Activated naive CD4-positive, alpha-beta T cell treated with anti-CD3 and anti-CD28 coated beads, Interleukin-2, amount 50 U/mL, for 16 hours (primary cell): ENCODE data around the gene SRCIN1.
A peak's percentile ranks its signal among the peaks of the same experiment; 100 is the strongest.
"Not testable (repeated sequence)": the region's sequence is repeated elsewhere in the genome, so short reads cannot be mapped to it uniquely, and the experiment has no call there.

Experiments used
- DNase-seq: peaks from one replicate; pipeline ENCODE4 v3.0.0-alpha.2; 2020

Gene SRCIN1, protein sequence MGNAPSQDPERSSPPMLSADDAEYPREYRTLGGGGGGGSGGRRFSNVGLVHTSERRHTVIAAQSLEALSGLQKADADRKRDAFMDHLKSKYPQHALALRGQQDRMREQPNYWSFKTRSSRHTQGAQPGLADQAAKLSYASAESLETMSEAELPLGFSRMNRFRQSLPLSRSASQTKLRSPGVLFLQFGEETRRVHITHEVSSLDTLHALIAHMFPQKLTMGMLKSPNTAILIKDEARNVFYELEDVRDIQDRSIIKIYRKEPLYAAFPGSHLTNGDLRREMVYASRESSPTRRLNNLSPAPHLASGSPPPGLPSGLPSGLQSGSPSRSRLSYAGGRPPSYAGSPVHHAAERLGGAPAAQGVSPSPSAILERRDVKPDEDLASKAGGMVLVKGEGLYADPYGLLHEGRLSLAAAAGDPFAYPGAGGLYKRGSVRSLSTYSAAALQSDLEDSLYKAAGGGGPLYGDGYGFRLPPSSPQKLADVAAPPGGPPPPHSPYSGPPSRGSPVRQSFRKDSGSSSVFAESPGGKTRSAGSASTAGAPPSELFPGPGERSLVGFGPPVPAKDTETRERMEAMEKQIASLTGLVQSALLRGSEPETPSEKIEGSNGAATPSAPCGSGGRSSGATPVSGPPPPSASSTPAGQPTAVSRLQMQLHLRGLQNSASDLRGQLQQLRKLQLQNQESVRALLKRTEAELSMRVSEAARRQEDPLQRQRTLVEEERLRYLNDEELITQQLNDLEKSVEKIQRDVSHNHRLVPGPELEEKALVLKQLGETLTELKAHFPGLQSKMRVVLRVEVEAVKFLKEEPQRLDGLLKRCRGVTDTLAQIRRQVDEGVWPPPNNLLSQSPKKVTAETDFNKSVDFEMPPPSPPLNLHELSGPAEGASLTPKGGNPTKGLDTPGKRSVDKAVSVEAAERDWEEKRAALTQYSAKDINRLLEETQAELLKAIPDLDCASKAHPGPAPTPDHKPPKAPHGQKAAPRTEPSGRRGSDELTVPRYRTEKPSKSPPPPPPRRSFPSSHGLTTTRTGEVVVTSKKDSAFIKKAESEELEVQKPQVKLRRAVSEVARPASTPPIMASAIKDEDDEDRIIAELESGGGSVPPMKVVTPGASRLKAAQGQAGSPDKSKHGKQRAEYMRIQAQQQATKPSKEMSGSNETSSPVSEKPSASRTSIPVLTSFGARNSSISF

DNA sequence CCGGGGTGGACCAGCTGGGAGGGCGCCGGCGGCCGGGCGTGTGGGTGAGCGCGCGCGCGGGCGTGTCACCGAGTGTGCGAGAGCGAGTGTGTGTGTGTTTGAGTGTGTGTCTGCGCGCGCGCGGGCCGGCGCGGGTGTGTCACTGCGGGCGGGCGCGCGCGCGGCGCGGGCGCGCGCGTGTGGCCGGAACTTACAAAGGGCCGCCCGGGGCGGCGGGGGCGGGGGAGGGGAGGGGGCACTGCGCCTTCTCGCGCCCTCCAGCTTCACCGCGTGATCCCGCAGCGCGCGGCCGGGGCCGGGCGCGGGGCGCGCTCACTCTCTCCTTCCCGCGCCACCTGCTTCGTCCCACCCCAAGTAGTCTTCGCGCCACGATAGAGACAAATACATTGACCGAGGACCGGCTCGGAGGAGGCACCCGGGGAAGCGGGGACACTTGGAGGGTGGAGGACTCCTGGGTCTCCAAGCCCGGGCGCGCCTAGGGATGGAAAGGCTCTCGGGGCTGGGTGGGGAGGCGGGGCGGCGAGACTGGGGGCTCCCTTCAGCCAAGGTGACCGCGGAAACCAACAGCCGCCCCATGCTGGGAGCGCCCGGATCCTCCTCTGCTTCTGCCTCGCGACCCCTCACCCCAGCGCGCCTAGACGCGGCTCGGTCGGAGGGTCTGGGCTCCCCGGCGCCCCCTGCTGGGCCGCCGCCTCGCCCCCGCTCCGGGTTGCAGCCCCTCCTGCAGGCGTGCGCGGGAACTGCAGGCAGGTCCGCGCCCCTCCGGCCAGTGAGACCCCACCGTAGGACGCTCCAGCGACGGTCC lies at the start of gene SRCIN1:
Gene SRCIN1, minus strand, starts transcription at position 112 of the 805 bp plus-strand sequence. CDS start 247 bp downstream, outside the sequence.
- DNase-seq: peak; percentile 57

DNA sequence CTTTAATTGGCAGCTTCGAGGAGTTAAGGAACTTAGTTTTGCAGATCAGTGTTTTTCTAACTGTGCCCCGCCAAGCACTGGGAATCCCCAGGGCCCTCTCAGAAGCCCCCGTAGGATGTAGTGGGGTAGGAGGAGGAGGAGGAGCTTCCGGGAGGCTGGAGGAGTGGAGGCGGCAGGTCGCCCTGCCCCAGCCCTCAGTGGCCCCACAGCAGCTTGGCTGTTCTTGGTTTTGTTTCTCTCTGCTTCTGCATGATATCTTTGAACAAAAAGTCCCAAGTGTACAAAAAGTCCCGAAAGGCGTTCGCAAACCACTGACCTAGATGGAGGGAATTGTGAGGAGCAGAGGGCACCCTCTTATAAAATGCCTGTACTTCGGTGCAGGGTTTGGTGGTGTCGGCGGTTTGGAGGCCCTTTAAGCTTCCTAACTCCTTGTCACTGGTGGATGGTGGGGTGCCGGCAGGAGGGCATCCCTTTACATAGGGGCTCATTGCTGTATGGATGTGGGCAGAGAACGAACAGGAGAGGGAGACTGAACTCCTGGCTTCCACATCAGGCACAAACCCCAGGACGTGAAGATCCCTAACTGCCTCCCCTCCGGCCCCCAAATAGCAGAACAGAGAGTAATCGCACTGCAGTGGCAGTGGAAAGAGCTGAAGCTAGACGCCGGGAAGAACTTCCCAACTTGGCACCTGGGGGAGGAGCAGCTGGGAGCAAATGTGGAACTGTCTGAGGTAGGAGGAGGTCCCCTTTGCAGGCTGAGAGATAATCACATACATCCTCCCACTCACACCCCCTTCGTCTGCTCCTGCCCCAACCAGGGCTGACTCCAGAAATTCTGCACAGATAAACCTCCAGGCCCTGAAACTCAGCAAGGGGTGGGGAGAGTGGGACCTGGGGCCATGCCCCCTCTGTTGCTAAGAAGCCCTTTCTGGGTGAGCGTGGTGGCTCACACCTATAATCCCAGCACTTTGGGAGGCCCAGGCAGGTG lies 49.0 kb upstream of the SRCIN1 start:
- no peak for DNase-seq

DNA sequence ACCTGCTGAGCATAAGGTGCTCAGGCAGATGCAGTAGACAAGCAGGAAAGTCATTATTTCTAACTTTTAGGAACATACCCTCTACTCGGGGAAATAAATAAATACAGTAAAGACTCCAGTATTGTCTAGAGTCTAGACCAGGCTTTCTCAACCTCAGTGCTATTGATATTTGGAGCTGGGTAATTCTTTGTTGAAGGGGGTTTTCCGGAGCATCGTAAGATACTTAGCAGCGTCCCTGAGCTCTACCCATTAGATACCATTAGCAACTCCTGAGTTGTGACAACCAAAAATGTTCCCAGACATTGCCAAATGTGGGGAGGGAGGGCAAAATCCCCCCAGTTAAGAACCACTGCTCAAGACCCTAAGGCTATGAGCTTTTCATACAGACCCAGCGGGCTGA lies 47.9 kb upstream of the SRCIN1 start:
- no peak for DNase-seq

DNA sequence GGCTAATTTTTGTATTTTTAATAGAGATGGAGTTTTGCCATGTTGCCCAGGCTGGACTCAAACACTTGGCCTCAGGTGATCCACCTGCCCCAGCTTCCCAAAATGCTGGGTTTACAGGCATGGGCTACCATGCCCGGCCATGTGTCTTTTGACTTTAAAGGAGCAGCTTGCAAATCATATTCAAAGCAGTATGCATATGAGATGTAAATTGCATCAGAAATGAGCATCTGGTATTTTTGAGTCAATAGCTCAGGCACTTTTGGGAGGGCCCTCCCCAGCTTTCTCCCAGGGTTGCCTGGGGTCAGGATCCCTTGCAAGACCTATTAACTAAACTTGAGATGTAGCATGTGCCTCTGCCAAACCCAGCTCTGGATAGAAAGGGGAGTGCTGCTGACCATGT lies 47.5 kb upstream of the SRCIN1 start:
- no peak for DNase-seq

DNA sequence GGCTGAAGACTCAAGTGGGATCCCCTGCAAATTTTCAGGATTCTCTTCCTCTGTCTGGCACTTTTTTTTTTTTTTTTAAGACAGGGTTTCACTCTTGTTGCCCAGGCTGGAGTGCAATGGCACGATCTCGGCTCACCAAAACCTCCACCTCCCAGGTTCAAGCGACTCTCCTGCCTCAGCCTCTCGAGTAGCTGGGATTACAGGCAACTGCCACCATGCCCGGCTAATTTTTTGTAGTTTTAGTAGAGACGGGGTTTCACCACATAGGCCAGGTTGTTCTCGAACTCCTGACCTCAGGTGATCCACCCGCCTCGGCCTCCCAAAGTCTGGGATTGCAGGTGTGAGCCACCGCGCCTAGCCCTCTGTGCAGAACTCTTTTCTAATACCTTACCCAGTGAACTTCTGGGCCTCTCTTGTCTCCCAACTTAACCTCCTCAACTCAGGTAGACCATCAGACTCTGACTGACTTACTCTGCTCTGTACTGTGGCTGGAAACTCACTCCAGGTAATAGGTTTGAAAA lies 45.0 kb upstream of the SRCIN1 start:
- not testable (repeated sequence) for DNase-seq

DNA sequence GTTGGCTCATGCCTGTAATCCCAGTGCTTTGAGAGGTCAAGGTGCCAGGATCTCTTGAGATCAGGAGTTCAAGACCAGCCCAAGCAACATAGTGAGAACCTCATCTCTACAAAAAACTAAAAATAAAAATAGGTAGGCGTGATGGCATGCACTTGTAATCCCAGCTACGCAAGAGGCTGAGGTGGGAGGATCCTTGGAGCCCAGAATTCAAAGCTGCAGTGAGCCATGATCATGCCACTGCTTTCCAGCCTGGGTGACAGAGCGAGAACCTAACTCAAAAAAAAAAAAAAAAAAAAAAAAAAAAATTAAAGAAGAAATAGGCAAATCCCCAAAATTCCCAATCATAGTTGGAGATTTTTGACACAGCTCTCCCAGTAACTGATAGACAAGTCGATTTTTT lies 32.2 kb upstream of the SRCIN1 start:
- no peak for DNase-seq

DNA sequence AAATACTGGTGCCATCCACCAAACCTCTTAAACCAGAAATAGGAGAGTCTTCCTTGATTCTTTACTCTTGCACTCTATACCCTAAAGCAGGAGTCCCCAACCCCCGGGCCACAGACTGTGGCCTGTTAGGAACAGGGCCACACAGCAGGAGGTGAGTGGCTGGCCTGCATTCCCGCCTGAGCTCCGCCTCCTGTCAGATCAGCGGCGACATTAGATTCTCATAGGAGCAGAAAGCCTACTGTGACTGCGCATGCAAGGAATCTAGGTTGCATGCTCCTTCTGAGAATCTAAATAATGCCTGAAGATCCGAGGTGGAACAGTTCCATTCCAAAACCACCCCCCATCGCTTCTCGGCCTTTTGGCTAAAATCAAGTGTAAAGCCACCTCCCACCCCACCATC lies 30.3 kb upstream of the SRCIN1 start:
- no peak for DNase-seq

DNA sequence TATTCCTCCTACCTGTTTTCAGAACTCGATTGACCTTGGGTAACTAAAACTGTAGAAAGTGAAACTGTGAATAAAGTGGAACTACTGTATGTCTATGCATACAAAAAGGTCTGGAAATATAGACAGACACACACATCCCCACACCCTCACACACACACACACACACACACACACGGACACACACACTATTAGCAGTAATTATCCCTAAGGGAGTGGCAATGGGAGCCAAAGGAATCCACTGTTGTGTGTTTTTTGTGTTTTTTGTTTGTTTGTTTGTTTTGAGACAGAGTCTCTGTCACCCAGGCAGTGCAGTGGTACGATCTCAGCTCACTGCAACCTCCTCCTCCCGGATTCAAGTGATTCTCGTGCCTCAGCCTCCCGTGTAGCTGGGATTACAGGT lies 26.6 kb upstream of the SRCIN1 start:
- no peak for DNase-seq

DNA sequence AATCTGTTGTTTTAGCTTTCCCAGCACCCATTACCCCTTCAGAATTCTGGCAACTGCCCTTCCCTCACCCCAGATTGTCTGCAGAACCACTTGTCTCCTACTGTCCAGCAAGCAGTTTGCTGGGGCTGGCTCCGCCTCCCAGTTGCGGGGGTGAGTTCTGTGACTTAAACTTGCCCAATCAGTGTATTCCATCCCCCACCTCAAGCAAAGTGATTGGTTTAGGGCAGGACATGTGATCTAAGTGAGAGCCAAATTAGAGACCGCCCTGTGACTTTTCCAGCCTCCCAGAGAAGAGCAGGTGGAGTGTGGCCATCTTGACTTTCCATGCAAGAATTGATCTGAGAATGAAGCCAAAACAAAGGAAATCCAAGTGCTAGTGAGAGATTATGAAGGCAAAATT lies 22.7 kb upstream of the SRCIN1 start:
- DNase-seq: no peak

DNA sequence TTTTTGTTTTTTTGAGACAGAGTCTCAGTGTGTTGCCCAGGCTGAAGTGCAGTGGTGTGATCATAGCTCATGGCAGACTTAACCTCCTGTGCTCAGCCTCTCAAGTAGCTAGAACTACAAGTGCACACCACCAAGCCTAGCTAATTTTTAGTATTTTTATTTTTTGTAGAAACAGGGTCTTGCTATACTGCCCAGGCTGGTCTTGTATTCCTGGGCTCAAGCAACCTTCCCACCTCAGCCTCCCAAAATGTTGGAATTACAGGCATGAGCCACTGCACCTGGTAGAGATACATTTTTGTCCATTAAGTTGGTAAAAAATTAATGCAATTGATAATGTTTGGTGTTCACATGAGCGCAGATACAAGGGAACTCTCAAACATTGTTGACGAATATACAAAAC lies 22.2 kb upstream of the SRCIN1 start:
- DNase-seq: no peak

DNA sequence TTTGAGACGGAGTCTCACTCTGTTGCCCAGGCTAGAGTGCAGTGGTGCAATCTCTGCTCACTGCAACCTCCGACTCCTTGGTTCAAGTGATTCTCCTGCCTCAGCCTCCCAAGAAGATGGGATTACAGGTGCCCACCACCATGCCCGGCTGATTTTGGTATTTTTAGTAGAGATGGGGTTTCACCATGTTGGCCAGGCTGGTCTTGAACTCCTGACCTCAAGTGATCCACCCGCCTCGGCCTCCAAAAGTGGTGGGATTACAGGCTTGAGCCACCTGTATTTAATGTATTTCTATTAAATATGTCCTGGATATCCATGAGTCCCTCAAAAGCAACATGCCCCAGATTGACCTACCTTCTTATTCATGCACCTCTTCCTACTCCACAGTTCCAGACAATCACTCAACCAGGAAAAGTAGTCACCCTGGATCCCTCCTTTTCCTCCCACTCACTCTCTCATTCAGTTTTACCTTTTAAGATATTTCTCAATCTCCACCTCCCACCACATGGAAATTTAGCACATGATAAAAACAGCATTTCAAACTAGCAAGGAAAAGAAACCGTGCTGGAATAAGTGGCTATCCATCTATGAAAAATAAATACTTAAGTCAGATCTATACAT lies 21.0 kb upstream of the SRCIN1 start:
- DNase-seq: not testable (repeated sequence)

DNA sequence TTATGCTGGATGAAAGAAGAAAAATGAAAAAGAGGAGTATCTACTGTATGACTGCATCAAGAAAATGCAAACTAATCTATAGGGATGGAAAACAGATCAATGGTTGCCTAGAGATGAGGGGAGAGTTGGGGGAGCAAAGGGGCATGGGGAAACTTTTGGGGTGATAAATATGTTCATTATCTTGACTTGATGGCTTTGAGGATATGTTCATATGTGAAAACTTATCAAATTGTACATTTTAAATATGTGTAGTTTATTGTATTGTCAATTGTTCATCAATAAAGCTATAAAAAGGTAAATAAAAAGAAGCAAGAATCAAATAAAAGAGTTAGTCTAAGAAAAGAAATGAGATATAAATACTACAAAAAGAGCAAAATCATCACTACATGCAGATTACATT lies 19.7 kb upstream of the SRCIN1 start:
- DNase-seq: no peak

DNA sequence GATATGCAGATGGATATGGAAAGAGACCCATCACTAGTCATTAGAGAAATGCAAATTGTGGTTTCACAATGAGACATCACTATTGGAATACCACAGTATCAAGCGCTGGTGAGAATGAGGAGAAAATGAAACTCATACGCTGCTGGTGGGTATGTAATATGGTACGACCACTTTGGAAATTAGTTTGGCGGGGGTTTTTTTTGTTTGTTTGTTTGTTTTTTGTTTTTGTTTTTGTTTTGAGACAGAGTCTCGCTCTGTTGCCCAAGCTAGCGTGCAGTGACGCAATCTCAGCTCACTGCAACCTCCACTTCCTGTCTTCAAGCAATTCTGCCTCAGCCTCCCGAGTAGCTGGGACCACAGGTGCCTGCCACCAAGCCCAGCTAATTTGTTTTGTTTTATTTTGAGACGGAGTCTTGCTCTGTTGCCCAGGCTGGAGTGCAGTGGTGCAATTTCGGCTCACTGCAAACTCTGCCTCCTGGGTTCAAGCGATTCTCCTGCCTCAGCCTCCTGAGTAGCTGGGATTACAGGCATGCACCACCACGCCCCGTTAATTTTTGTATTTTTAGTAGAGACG lies 19.1 kb upstream of the SRCIN1 start:
- not testable (repeated sequence) for DNase-seq

DNA sequence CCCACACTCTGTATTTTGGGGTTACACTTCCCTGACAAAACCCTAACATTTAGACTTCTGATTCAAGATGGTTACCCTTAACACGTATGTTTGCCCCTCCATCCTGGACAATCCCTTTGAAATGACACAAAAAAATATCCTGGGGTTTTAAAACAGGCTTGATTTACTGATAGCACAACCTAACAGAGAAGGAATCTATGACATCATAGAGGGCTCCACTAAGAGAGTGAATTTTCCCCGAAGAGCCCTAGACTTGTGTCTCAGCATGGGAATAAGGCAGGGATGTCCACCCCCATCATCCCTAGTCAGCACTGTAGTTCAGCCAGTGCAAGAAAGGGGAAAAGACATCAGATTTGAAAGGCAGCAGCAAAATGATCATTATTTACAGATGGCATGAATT lies 15.8 kb upstream of the SRCIN1 start:
- DNase-seq: no peak

DNA sequence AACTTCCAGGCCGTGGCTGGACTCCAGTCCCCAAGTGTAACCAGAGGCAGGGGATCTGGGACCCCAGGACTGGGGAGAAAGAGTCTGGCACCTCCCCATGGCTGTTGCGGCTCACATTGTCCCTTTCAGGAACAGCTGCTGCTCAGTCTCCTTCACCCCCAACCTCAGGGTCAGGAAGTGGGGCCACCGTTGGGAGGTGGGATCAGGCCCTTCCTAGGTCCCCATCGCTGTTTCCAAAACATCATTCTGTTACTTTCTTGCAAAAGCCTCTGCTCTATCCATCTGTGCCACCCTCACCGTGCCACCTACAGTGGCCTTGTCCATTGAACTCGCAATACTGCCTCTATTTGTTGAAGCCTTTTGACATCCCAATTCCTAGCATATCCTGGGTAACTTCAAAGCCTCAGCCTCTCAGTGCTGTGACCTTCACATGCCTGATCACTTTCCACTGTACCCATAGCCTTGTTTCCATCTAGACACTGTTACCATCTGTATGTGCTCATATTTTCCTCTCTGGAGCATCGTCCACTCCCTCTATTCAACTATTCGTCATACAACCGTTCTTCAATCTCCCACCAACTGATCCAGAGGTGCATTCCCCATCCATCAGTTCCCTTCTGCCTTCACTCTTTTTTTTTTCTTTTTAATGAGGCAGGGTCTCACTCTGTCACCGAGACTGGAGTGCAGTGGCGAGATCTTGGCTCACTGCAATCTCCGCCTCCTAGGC lies 15.0 kb upstream of the SRCIN1 start:
- DNase-seq: no peak

DNA sequence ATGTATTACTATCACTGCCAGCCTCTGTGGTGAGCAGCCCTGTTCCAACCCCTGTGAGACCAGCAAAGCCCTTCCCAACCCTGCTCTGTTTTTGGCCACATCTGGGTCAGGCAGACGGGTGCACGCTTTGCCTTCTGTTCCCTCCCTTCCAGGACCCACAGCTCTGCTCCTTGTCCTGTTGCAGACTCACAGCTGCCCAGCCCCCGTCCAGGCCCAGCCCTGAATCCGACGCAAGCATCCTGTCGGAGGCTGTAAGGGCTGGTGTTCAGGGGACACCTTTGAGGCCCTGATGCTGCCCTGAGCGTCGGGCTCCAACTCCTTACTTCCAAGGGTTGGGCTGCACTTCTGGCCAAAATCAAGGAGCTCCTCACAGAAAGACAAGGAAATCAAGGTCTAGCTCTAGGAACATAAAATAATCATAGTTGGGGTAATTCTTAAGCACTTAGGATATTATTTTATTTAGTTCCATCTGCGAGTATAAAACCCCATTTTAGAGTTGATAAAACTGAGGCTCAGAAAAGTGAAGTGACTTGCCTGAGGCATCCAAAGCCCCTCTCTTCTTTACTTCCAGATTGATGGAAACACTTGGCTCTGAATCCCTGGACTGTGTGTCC lies 14.3 kb upstream of the SRCIN1 start:
- no peak for DNase-seq

DNA sequence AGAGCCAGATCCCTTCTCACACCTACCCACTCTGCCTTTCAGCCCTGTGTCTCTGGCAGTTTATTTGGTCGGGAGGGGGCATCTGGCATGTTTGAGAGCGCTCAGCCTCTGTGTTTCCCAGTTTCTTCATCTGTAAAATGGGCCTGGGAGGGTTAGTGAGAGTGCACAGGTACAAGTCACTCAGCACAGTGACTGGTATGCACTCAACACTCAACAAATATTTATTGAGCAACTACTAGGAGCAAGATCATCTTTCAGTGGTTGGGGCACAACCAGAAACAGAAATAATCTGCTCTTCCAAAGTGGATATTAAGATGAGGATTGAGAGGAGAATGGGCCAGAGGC lies 13.7 kb upstream of the SRCIN1 start:
- no peak for DNase-seq

DNA sequence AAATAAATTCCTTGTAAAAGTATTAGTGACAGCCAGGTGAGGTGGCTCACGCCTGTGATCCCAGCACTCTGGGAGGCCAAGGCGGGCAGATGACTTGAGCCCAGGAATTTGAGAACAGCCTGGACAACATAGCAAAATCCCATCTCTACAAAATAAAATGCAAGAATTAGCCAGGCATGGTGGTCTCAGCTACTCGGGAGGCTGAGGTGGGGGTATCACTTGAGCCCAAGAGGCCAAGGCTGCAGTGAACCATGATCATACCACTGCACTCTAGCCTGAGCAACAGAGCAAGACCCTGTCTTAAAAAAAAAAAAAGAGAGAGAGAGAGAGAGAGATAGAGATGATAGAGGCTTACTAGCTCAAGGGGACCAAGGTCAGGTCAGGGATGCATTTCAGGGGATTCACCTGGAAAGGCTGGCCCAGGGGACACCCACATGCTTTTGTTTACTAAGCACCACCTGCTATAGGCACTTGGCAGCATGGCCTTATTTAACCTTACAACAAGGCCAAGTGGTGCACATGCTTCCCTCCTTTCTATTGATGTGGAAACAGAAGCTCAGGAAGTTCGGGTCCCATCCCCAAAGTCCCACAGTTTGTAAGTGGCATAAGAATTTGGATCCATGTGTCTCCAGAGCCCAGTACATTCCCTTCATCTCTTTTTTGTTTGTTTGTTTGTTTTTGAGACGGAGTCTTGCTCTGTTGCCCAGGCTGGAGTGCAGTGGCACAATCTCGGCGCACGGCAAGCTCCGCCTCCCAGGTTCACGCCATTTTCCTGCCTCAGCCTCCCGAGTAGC lies 12.4 kb upstream of the SRCIN1 start:
- DNase-seq: no peak
